Measurements from ENCODE around the gene POU3F1. TPM values are rescaled to one million over a fixed set of nuclear protein-coding genes. Genes with fewer than 3 reads are reported as not detected.

POU3F1 gene
- total and polyA plus RNA-seq, 12 donors, result 0.05 to 6.9 (median 2.0) TPM

- Histone ChIP-seq H3K4me1 (replicated peaks in 1 of 2) (no peaks in the 10 kb centered on the region), H3K27me3 (no peaks in the 10 kb centered on the region), H3K4me3 (no peak overlapping the region), H3K36me3 (replicated peaks in 1 of 2) (no peaks in the 10 kb centered on the region), H3K27ac (no peak overlapping the region), H3K9me3 (replicated peaks in 1 of 3) (no peaks in the 10 kb centered on the region)
- intact Hi-C loops (cut with DNase I), result no loop called here
- WGBS, 4 donors, result 92 to 96% (median 94%) methylated on average over 5 of the region's 5 CpGs
- DNase-seq, result no peak
- TF ChIP-seq CTCF (IDR thresholded peaks at IDR 0.05) (no peak), POLR2A (IDR thresholded peaks at IDR 0.05) (no peak)
These were observed 17.0 kb upstream of the POU3F1 start for GRCh38 chr1:38063616-38064015.

GRCh38 chr1:38062361-38063288, 16.0 kb upstream of the POU3F1 start:
- Histone ChIP-seq H3K4me3 (no peak overlapping the region), H3K4me1 (replicated peaks in 1 of 2) (no peaks in the 10 kb centered on the region), H3K27me3 (no peaks in the 10 kb centered on the region), H3K9me3 (replicated peaks in 1 of 3) (no peaks in the 10 kb centered on the region), H3K27ac (no peak overlapping the region), H3K36me3 (replicated peaks in 1 of 2) (no peaks in the 10 kb centered on the region)
- no peak for DNase-seq
- intact Hi-C loops (cut with DNase I), result no loop called here
- no peak for TF ChIP-seq POLR2A (IDR thresholded peaks at IDR 0.05)
- no peak for TF ChIP-seq CTCF (IDR thresholded peaks at IDR 0.05)
- 88 to 92% (median 91%) methylated on average over 5 to 6 of the region's 6 CpGs for WGBS, 4 donors

- Histone ChIP-seq H3K9me3 (replicated peaks in 1 of 3) (no peaks in the 10 kb centered on the region), H3K27me3 (no peaks in the 10 kb centered on the region), H3K4me1 (replicated peaks in 1 of 2) (no peaks in the 10 kb centered on the region), H3K4me3 (no peak overlapping the region), H3K36me3 (replicated peaks in 1 of 2) (no peaks in the 10 kb centered on the region), H3K27ac (no peak overlapping the region)
- WGBS, 4 donors, result 83 to 91% (median 85%) methylated on average over 6 to 7 of the region's 7 CpGs
- intact Hi-C loops (cut with DNase I), result no loop called here
- TF ChIP-seq CTCF (IDR thresholded peaks at IDR 0.05) (no peak), POLR2A (IDR thresholded peaks at IDR 0.05) (no peak)
- no peak for DNase-seq
These were observed 15.3 kb upstream of the POU3F1 start for GRCh38 chr1:38061883-38062328.

DNA sequence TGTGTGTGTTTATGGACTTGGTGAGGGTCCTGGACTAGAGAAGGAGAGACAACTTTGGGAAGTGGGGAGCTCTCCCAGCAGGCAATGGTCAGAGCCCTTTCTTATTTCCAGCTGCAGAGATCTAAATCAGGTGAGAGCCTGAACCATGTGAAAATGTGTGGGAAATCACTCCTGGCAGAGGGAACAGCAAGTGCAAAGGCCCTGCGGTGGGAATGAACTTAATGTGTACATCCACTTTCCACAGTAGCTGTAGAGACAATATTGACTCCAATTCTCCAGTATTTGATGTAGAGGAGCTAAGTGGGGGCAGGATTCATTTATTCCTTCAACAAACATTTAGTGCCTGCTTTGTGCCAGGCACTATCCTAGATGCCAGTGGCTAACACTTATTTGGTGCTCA, 14.7 kb upstream of the POU3F1 start:
- intact Hi-C loops (cut with DNase I), result no loop called here
- no peak for DNase-seq
- H3K27ac ChIP-seq, result no peak overlapping the region
- no peak overlapping the region for H3K4me3 ChIP-seq
- TF ChIP-seq POLR2A (IDR thresholded peaks at IDR 0.05), result no peak
- TF ChIP-seq CTCF (IDR thresholded peaks at IDR 0.05), result no peak
- no peaks in the 10 kb centered on the region for H3K36me3 ChIP-seq (replicated peaks in 1 of 2)
- H3K9me3 ChIP-seq (replicated peaks in 1 of 3), result no peaks in the 10 kb centered on the region
- no peaks in the 10 kb centered on the region for H3K27me3 ChIP-seq
- no peaks in the 10 kb centered on the region for H3K4me1 ChIP-seq (replicated peaks in 1 of 2)
- 87 to 96% (median 93%) methylated on average over 1 of the region's 1 CpG for WGBS, 4 donors

Measured in adrenal gland (tissue), 12 donors.